HG02678 (cell line): ENCODE results near the gene OTOGL.
"Not testable (repeated sequence)": the region's sequence is repeated elsewhere in the genome, so short reads cannot be mapped to it uniquely, and the experiment has no call there.

ENCODE experiments used
- ATAC-seq: cut with Tn5 transposase; IDR thresholded peaks from one replicate; pipeline ENCODE4 v1.9.1; 2021; ENCODE audit warnings: mild to moderate bottlenecking, moderate library complexity; ENCODE audit not compliant: unreplicated experiment

The OTOGL gene

GRCh38 chr12:80268924-80269749, 169.8 kb downstream of the OTOGL start:
- no peak for ATAC-seq

GRCh38 chr12:80269803-80270552, 170.6 kb downstream of the OTOGL start:
- ATAC-seq: no peak

GRCh38 chr12:80271780-80272179, 172.4 kb downstream of the OTOGL start:
- ATAC-seq: no peak

GRCh38 chr12:80272387-80272915, 173.1 kb downstream of the OTOGL start:
- no peak for ATAC-seq

GRCh38 chr12:80273144-80273543, 173.8 kb downstream of the OTOGL start:
- no peak for ATAC-seq

- no peak for ATAC-seq
Observed at GRCh38 chr12:80277732-80278131, 178.4 kb downstream of the OTOGL start.

- ATAC-seq: no peak
Observed at GRCh38 chr12:80282226-80282625, 182.9 kb downstream of the OTOGL start.

GRCh38 chr12:80282761-80283160, 183.4 kb downstream of the OTOGL start:
- no peak for ATAC-seq

GRCh38 chr12:80291108-80291754, 191.9 kb downstream of the OTOGL start:
- peak; percentile 47 for ATAC-seq

GRCh38 chr12:80293347-80293746, 194.0 kb downstream of the OTOGL start:
- peak; percentile 37 for ATAC-seq

GRCh38 chr12:80293759-80294158, 194.4 kb downstream of the OTOGL start:
- peak; percentile 65 for ATAC-seq

GRCh38 chr12:80299219-80299618, 199.9 kb downstream of the OTOGL start:
- no peak for ATAC-seq

- ATAC-seq: peak; percentile 61
Observed at GRCh38 chr12:80299976-80300375, 200.6 kb downstream of the OTOGL start.

GRCh38 chr12:80307436-80307835, 208.1 kb downstream of the OTOGL start:
- ATAC-seq: not testable (repeated sequence)

- ATAC-seq: no peak
Observed at GRCh38 chr12:80313209-80313608, 213.9 kb downstream of the OTOGL start.

- ATAC-seq: no peak
Observed at GRCh38 chr12:80314741-80315140, 215.4 kb downstream of the OTOGL start.

GRCh38 chr12:80316222-80316621, 216.9 kb downstream of the OTOGL start:
- ATAC-seq: no peak

- ATAC-seq: no peak
Observed at GRCh38 chr12:80317307-80317706, 218.0 kb downstream of the OTOGL start.

- no peak for ATAC-seq
Observed at GRCh38 chr12:80317899-80318298, 218.6 kb downstream of the OTOGL start.

GRCh38 chr12:80320121-80320678, 220.9 kb downstream of the OTOGL start:
- ATAC-seq: no peak

GRCh38 chr12:80321653-80322052, 222.3 kb downstream of the OTOGL start:
- no peak for ATAC-seq
